GM23338 (cell line): Measurements from ENCODE around the gene PRIM1. TPM values are rescaled to one million over a fixed set of nuclear protein-coding genes. Genes with fewer than 3 reads are reported as not detected.

Experiments
- ATAC-seq: fragments of 200-7000 bp; cut with Tn5 transposase; 3 replicates; pipeline ENCODE4 v1.9.1; 2020
- DNase-seq: peaks from one replicate; pipeline ENCODE4 v3.0.0-alpha.2; 2015; ENCODE audit warnings: low spot score
- H2AFZ ChIP-seq: fragments of 200-600 bp; sonication (generic); 2 replicates; pipeline ENCODE4 v1.8.0; 2016; ENCODE audit warnings: antibody characterized with exemption, mild to moderate bottlenecking, moderate library complexity
- H3F3A ChIP-seq: fragments of 200-600 bp; sonication (generic); replicated peaks from 2 replicates; pipeline ENCODE4 v1.8.0; 2017; ENCODE audit warnings: antibody characterized with exemption, mixed run types, low read depth
- H3K27ac ChIP-seq: fragments of 200-600 bp; sonication (generic); 2 replicates; pipeline ENCODE4 v1.6.1; 2016; ENCODE audit warnings: low read depth
- H3K27me3 ChIP-seq: fragments of 200-600 bp; sonication (generic); 2 replicates; pipeline ENCODE4 v1.8.0; 2016; ENCODE audit warnings: mild to moderate bottlenecking, mixed run types, moderate library complexity; ENCODE audit not compliant: insufficient read depth
- H3K36me3 ChIP-seq: fragments of 200-600 bp; sonication (generic); 2 replicates; pipeline ENCODE4 v1.8.0; 2016; ENCODE audit warnings: mild to moderate bottlenecking; ENCODE audit not compliant: insufficient read depth
- H3K4me1 ChIP-seq: fragments of 200-600 bp; sonication (generic); 2 replicates; pipeline ENCODE4 v1.8.0; 2016; ENCODE audit warnings: mild to moderate bottlenecking, moderate library complexity; ENCODE audit not compliant: insufficient read depth
- H3K4me2 ChIP-seq: fragments of 200-600 bp; sonication (generic); 2 replicates; pipeline ENCODE4 v1.7.1; 2017; ENCODE audit warnings: mixed run types
- H3K4me3 ChIP-seq: fragments of 200-600 bp; sonication (generic); 2 replicates; pipeline ENCODE4 v1.6.1; 2016; ENCODE audit warnings: mixed run types
- H3K79me2 ChIP-seq: fragments of 200-600 bp; sonication (generic); replicated peaks from 2 replicates; pipeline ENCODE4 v1.8.0; 2017; ENCODE audit warnings: mild to moderate bottlenecking; ENCODE audit not compliant: insufficient read depth
- H3K9me2 ChIP-seq: fragments of 200-600 bp; sonication (generic); 2 replicates; pipeline ENCODE4 v1.8.0; 2017; ENCODE audit not compliant: insufficient read depth
- H4K20me1 ChIP-seq: fragments of 200-600 bp; sonication (generic); replicated peaks from 2 replicates; pipeline ENCODE4 v1.8.0; 2017; ENCODE audit warnings: mild to moderate bottlenecking; ENCODE audit not compliant: insufficient read depth
- H3K27ac Mint-ChIP-seq: 2 replicates; pipeline ENCODE4 v1.8.0; 2020; ENCODE audit warnings: inconsistent platforms, mild to moderate bottlenecking, moderate library complexity, mixed read lengths
- H3K27me3 Mint-ChIP-seq: 3 replicates; pipeline ENCODE4 v1.8.0; 2022; ENCODE audit warnings: low read depth, mild to moderate bottlenecking, moderate library complexity, mixed read lengths, inconsistent platforms; ENCODE audit not compliant: insufficient read depth, poor library complexity
- H3K36me3 Mint-ChIP-seq: 3 replicates; pipeline ENCODE4 v1.8.0; 2021; ENCODE audit warnings: low read depth, mild to moderate bottlenecking, inconsistent platforms, moderate library complexity, mixed read lengths
- H3K4me1 Mint-ChIP-seq: 3 replicates; pipeline ENCODE4 v1.8.0; 2020; ENCODE audit warnings: mild to moderate bottlenecking, inconsistent platforms, mixed read lengths
- H3K4me3 Mint-ChIP-seq: 3 replicates; pipeline ENCODE4 v1.8.0; 2021; ENCODE audit warnings: moderate library complexity, mild to moderate bottlenecking, inconsistent platforms, mixed read lengths
- H3K9me3 Mint-ChIP-seq: 3 replicates; pipeline ENCODE4 v1.8.0; 2020; ENCODE audit warnings: moderate library complexity, mild to moderate bottlenecking, inconsistent platforms, mixed read lengths
- CREB1 ChIP-seq: fragments of 250-450 bp; sonication (Bioruptor Pico); IDR thresholded peaks from 2 replicates; pipeline ENCODE4 v1.5.0; 2020; ENCODE audit warnings: low read depth, mild to moderate bottlenecking, moderate library complexity
- CTCF ChIP-seq, 2 experiments: fragments of 200-600 bp in 1 of 2; sonication (generic) in 1 of 2; conservative IDR thresholded peaks; 2 replicates each; pipeline versions ENCODE4 v1.5.1 to v1.6.1; 2016 to 2017; ENCODE audit warnings: antibody characterized with exemption in 2 of 2, low read depth in 2 of 2, mild to moderate bottlenecking in 2 of 2, moderate library complexity in 1 of 2
- ETS1 ChIP-seq: IDR thresholded peaks from 2 replicates; pipeline ENCODE4 v1.6.1; 2016; ENCODE audit warnings: antibody characterized with exemption
- EZH2 ChIP-seq: fragments of 200-600 bp; sonication (generic); IDR thresholded peaks from one replicate; pipeline ENCODE4 v1.8.0; 2017; ENCODE audit warnings: antibody characterized with exemption, mild to moderate bottlenecking, low read depth; ENCODE audit not compliant: unreplicated experiment
- EZH2phosphoT487 ChIP-seq: fragments of 200-600 bp; sonication (generic); IDR thresholded peaks from one replicate; pipeline ENCODE4 v1.8.1; 2018; ENCODE audit warnings: antibody characterized with exemption; ENCODE audit not compliant: unreplicated experiment
- JUNB ChIP-seq: IDR thresholded peaks from one replicate; pipeline ENCODE4 v1.6.1; 2016; ENCODE audit warnings: antibody characterized with exemption; ENCODE audit not compliant: unreplicated experiment
- NANOG ChIP-seq: IDR thresholded peaks from 2 replicates; pipeline ENCODE4 v1.6.1; 2016; ENCODE audit warnings: antibody characterized with exemption, borderline replicate concordance
- POLR2AphosphoS5 ChIP-seq: IDR thresholded peaks from 2 replicates; pipeline ENCODE4 v1.6.1; 2016; ENCODE audit warnings: antibody characterized with exemption, low read depth
- REST ChIP-seq: IDR thresholded peaks from one replicate; pipeline ENCODE4 v1.6.1; 2018; ENCODE audit warnings: antibody characterized with exemption; ENCODE audit not compliant: unreplicated experiment
- STAT1 ChIP-seq: IDR thresholded peaks from one replicate; pipeline ENCODE4 v1.6.1; 2016; ENCODE audit warnings: antibody characterized with exemption; ENCODE audit not compliant: unreplicated experiment
- ZNF114 ChIP-seq: fragments of 250-450 bp; sonication (Bioruptor Pico); IDR thresholded peaks from 2 replicates; pipeline ENCODE4 v1.5.0; 2020; ENCODE audit warnings: mild to moderate bottlenecking, moderate library complexity
- ZNF331 ChIP-seq: fragments of 250-450 bp; sonication (Bioruptor Pico); IDR thresholded peaks from 2 replicates; pipeline ENCODE4 v1.5.0; 2020; ENCODE audit warnings: low read depth, mild to moderate bottlenecking, moderate library complexity
- ZNF462 ChIP-seq: fragments of 250-450 bp; sonication (Bioruptor Pico); IDR thresholded peaks from 2 replicates; pipeline ENCODE4 v1.5.0; 2020; ENCODE audit warnings: mild to moderate bottlenecking, moderate library complexity
- polyA plus RNA-seq: library from polyadenylated mRNA; unstranded; fragments of >200 nt; fragmentation: Nextera tagmentation; extraction: Ambion mirVana; gene quantifications from 2 replicates; pipeline ENCODE4 v1.2.1, GENCODE V29; 2016
- total RNA-seq: library from RNA; depleted of rRNA; stranded (reverse); fragments of >200 nt; shearing (Covaris generic); gene quantifications from 2 replicates; pipeline ENCODE4 v1.2.3, GENCODE V29; 2014

The PRIM1 gene
- total and polyA plus RNA-seq, 2 experiments from 2014 or later = 67.9 to 73.9 TPM

- Histone ChIP-seq H3K9me2 (no peaks in the 10 kb centered on the region), H3K4me2 (peak overlapping the region; percentile 91), H3K4me1 (peaks cover 20% of the 10 kb centered on the region), H3F3A (peaks cover 25% of the 10 kb centered on the region), H3K4me3 (peak overlapping the region; percentile 98), H3K27me3 (no peaks in the 10 kb centered on the region), H3K36me3 (peaks cover 3% of the 10 kb centered on the region; the same call in 1 of the 2 replicates), H3K27ac (peak overlapping the region; percentile 100), H3K79me2 (peaks cover 46% of the 10 kb centered on the region), H4K20me1 (peaks cover 32% of the 10 kb centered on the region), H2AFZ (peak overlapping the region; percentile 64; the same call in 1 of the 2 replicates)
- Mint-ChIP-seq H3K27ac (peak overlapping the region; percentile 99), H3K4me3 (peak overlapping the region; percentile 100), H3K4me1 (peaks cover 17% of the 10 kb centered on the region), H3K9me3 (peaks cover 3% of the 10 kb centered on the region; the same call in 1 of the 3 replicates), H3K36me3 (peaks cover 37% of the 10 kb centered on the region), H3K27me3 (peaks cover 28% of the 10 kb centered on the region)
- no peak for ATAC-seq
- DNase-seq = no peak
- TF ChIP-seq ETS1 = no peak
- TF ChIP-seq ZNF462 (CRISPR knock-in tag) = no peak
- no peak for TF ChIP-seq EZH2phosphoT487
- TF ChIP-seq CTCF (conservative IDR thresholded peaks at IDR 0.05; ENCODE audit: low read depth in 2 of 2) = no peak
- no peak for TF ChIP-seq JUNB
- no peak for TF ChIP-seq ZNF331 (CRISPR knock-in tag)
- TF ChIP-seq POLR2AphosphoS5 = no peak
- no peak for TF ChIP-seq ZNF114 (CRISPR knock-in tag)
- TF ChIP-seq REST = no peak
- no peak for TF ChIP-seq STAT1
- no peak for TF ChIP-seq NANOG
- no peak for TF ChIP-seq EZH2
- no peak for TF ChIP-seq CREB1
These were observed 63.3 kb downstream of the PRIM1 start for GRCh38 chr12:56688846-56689109.
